WTC11 (cell line): ENCODE results near the gene PYGB. TPM values are rescaled to one million over a fixed set of nuclear protein-coding genes. Genes with fewer than 3 reads are reported as not detected.

Experiments
- ATAC-seq: fragments of 200-7000 bp; cut with Tn5 transposase; 2 replicates; pipeline ENCODE4 v1.10.0; 2021; ENCODE audit warnings: mild to moderate bottlenecking, moderate library complexity
- CTCF ChIA-PET: fragments of 300-600 bp; sonication (Branson Sonifier 250); formaldehyde crosslinking; loops from one replicate; lab custom pipeline; 2021; ENCODE audit warnings: antibody characterized with exemption; lab: Charles Lee
- POLR2A ChIA-PET: fragments of 350-600 bp; sonication (Branson Sonifier 250); formaldehyde crosslinking; loops from one replicate; lab custom pipeline; 2021; ENCODE audit warnings: antibody characterized with exemption; lab: Charles Lee
- DNase-seq: peaks from one replicate; pipeline ENCODE4 v3.0.0; 2021; ENCODE audit warnings: low spot score
- H3K27ac Mint-ChIP-seq: 2 replicates; pipeline ENCODE4 v1.8.0; 2021; ENCODE audit warnings: mixed read lengths
- H3K27me3 Mint-ChIP-seq: 2 replicates; pipeline ENCODE4 v1.8.0; 2021; ENCODE audit warnings: low read depth, mild to moderate bottlenecking, moderate library complexity, mixed read lengths
- H3K36me3 Mint-ChIP-seq: 2 replicates; pipeline ENCODE4 v1.8.0; 2021; ENCODE audit warnings: mixed read lengths
- H3K4me1 Mint-ChIP-seq: 2 replicates; pipeline ENCODE4 v1.8.0; 2022; ENCODE audit warnings: mixed read lengths
- H3K4me3 Mint-ChIP-seq: 2 replicates; pipeline ENCODE4 v1.8.0; 2021; ENCODE audit warnings: mild to moderate bottlenecking, moderate library complexity, mixed read lengths
- H3K9me3 Mint-ChIP-seq: 2 replicates; pipeline ENCODE4 v1.8.0; 2021; ENCODE audit warnings: mixed read lengths
- ETV6 ChIP-seq: sonication (generic); formaldehyde crosslinking; IDR thresholded peaks from 2 replicates; pipeline ENCODE4 v1.8.1; 2022; ENCODE audit warnings: mild to moderate bottlenecking, missing genetic modification reagents
- GABPB1 ChIP-seq: sonication (generic); formaldehyde crosslinking; IDR thresholded peaks from 2 replicates; pipeline ENCODE4 v1.8.1; 2023; ENCODE audit warnings: mild to moderate bottlenecking, missing genetic modification reagents
- NR1H2 ChIP-seq: sonication (generic); formaldehyde crosslinking; IDR thresholded peaks from 2 replicates; pipeline ENCODE4 v1.9.0; 2021; ENCODE audit warnings: mild to moderate bottlenecking, moderate library complexity, missing genetic modification reagents
- RELA ChIP-seq: sonication (generic); formaldehyde crosslinking; IDR thresholded peaks from 2 replicates; pipeline ENCODE4 v1.8.1; 2022; ENCODE audit warnings: missing genetic modification reagents, mild to moderate bottlenecking, borderline replicate concordance
- ZNF423 ChIP-seq: fragments of 250-450 bp; sonication (Bioruptor Pico); IDR thresholded peaks from 2 replicates; pipeline ENCODE4 v2.1.2; 2022; ENCODE audit warnings: mild to moderate bottlenecking, moderate library complexity
- total RNA-seq: library from RNA; stranded (reverse); gene quantifications from 3 replicates; pipeline ENCODE4 v1.2.3, GENCODE V29; 2021
- TF ChIP-seq, protein P1 (sequence below): fragments of 250-450 bp; sonication (Bioruptor Pico); IDR thresholded peaks from 2 replicates; pipeline ENCODE4 v1.8.0; 2021; ENCODE audit warnings: mild to moderate bottlenecking
- TF ChIP-seq, protein P2 (sequence below): fragments of 200-600 bp; IDR thresholded peaks from 2 replicates; pipeline ENCODE4 v1.8.0; 2022; ENCODE audit warnings: antibody characterized with exemption
- TF ChIP-seq, protein P3 (sequence below): sonication (generic); formaldehyde crosslinking; IDR thresholded peaks from 2 replicates; pipeline ENCODE4 v1.8.0; 2023; ENCODE audit warnings: mild to moderate bottlenecking, missing genetic modification reagents
- TF ChIP-seq, protein P4 (sequence below): sonication (generic); formaldehyde crosslinking; IDR thresholded peaks from 2 replicates; pipeline ENCODE4 v1.8.1; 2022; ENCODE audit warnings: low read depth, mild to moderate bottlenecking, moderate library complexity, missing genetic modification reagents, borderline replicate concordance
- TF ChIP-seq, protein P5 (sequence below): sonication (generic); formaldehyde crosslinking; IDR thresholded peaks from 2 replicates; pipeline ENCODE4 v1.8.1; 2023; ENCODE audit warnings: mild to moderate bottlenecking, missing genetic modification reagents, moderate library complexity
- TF ChIP-seq, protein P6 (sequence below): fragments of 250-450 bp; sonication (Bioruptor Pico); conservative IDR thresholded peaks from 2 replicates; pipeline ENCODE4 v1.9.0; 2021; ENCODE audit warnings: mild to moderate bottlenecking
- TF ChIP-seq, protein P7 (sequence below): sonication (generic); formaldehyde crosslinking; IDR thresholded peaks from 2 replicates; pipeline ENCODE4 v1.8.1; 2023; ENCODE audit warnings: mild to moderate bottlenecking, moderate library complexity, missing genetic modification reagents

Gene PYGB
- total RNA-seq, 1 experiment from 2014 or later, result 48.5 TPM

DNA sequence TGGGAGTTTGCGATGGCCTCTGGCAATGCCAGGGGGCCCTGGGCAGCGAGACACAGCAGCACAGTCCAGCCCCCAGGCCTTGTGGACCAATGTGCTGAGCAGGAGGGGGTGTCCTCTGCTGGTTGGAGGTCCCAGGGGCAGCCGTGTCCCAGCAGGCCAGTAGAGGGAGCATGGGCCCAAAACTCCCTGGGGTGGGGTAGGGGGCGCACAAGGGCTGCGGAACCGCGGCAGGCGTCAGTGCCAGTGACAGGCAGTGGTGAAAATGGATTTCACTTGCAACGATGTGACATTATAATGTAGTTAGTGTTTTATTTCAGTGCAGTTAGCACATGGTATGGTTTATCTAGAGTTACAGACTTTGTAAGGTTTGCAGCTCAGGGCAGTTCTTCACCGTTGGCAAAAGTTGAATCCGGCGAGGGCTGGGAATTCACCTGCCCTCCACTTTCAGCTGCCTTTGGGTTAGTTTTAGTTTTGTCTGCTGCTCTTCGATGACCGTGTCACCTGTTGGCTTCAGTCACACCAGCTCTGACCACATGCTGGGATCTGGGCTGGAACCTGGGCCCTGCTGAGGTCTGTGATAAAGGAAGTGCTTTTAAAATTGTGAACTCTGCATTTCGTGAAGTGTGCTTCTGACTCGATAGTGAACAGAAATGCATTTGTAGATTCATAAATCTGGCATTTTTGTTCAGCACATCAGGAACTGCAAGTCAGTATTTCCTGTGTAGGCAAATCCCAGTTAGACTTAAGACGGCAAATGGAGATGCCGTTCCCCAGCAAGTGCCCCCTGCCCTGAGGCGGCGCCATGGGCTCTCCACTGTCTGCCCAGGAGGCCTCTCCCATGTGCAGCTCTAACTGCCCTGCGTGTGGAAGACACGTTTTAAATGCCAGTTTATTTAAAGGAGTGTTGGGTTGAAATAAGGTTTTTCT lies 46.8 kb downstream of the PYGB start:
- Mint-ChIP-seq H3K4me3 (no peak overlapping the region), H3K4me1 (peaks cover 28% of the 10 kb centered on the region), H3K27me3 (no peaks in the 10 kb centered on the region), H3K27ac (no peak overlapping the region), H3K36me3 (peaks cover 3% of the 10 kb centered on the region; the same call in 1 of the 2 replicates), H3K9me3 (no peaks in the 10 kb centered on the region)
- peak; percentile 85 for DNase-seq
- POLR2A ChIA-PET, result interaction anchor here (0.8 to 1.6 kb wide), 2 partner anchors 47 to 113 kb away, joined by 3 to 5 read pairs; partner anchors contain the start of genes GINS1 and PYGB
- TF ChIP-seq ETV6 (CRISPR knock-in tag) (0 out of 2 replicates have a peak, but pooled peaks have one; percentile 30), GABPB1 (CRISPR knock-in tag) (peak; percentile 70; the same call in 1 of the 2 replicates), RELA (CRISPR knock-in tag) (no peak), ZNF423 (peak; percentile 79)
- TF ChIP-seq, protein P1, sequence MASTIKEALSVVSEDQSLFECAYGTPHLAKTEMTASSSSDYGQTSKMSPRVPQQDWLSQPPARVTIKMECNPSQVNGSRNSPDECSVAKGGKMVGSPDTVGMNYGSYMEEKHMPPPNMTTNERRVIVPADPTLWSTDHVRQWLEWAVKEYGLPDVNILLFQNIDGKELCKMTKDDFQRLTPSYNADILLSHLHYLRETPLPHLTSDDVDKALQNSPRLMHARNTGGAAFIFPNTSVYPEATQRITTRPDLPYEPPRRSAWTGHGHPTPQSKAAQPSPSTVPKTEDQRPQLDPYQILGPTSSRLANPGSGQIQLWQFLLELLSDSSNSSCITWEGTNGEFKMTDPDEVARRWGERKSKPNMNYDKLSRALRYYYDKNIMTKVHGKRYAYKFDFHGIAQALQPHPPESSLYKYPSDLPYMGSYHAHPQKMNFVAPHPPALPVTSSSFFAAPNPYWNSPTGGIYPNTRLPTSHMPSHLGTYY, result no peak
- TF ChIP-seq, protein P2, sequence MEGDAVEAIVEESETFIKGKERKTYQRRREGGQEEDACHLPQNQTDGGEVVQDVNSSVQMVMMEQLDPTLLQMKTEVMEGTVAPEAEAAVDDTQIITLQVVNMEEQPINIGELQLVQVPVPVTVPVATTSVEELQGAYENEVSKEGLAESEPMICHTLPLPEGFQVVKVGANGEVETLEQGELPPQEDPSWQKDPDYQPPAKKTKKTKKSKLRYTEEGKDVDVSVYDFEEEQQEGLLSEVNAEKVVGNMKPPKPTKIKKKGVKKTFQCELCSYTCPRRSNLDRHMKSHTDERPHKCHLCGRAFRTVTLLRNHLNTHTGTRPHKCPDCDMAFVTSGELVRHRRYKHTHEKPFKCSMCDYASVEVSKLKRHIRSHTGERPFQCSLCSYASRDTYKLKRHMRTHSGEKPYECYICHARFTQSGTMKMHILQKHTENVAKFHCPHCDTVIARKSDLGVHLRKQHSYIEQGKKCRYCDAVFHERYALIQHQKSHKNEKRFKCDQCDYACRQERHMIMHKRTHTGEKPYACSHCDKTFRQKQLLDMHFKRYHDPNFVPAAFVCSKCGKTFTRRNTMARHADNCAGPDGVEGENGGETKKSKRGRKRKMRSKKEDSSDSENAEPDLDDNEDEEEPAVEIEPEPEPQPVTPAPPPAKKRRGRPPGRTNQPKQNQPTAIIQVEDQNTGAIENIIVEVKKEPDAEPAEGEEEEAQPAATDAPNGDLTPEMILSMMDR, result peak; percentile 56
- TF ChIP-seq, protein P3, sequence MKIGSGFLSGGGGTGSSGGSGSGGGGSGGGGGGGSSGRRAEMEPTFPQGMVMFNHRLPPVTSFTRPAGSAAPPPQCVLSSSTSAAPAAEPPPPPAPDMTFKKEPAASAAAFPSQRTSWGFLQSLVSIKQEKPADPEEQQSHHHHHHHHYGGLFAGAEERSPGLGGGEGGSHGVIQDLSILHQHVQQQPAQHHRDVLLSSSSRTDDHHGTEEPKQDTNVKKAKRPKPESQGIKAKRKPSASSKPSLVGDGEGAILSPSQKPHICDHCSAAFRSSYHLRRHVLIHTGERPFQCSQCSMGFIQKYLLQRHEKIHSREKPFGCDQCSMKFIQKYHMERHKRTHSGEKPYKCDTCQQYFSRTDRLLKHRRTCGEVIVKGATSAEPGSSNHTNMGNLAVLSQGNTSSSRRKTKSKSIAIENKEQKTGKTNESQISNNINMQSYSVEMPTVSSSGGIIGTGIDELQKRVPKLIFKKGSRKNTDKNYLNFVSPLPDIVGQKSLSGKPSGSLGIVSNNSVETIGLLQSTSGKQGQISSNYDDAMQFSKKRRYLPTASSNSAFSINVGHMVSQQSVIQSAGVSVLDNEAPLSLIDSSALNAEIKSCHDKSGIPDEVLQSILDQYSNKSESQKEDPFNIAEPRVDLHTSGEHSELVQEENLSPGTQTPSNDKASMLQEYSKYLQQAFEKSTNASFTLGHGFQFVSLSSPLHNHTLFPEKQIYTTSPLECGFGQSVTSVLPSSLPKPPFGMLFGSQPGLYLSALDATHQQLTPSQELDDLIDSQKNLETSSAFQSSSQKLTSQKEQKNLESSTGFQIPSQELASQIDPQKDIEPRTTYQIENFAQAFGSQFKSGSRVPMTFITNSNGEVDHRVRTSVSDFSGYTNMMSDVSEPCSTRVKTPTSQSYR (CRISPR knock-in tag), result 0 out of 2 replicates have a peak, but pooled peaks have one; percentile 27
- TF ChIP-seq, protein P4, sequence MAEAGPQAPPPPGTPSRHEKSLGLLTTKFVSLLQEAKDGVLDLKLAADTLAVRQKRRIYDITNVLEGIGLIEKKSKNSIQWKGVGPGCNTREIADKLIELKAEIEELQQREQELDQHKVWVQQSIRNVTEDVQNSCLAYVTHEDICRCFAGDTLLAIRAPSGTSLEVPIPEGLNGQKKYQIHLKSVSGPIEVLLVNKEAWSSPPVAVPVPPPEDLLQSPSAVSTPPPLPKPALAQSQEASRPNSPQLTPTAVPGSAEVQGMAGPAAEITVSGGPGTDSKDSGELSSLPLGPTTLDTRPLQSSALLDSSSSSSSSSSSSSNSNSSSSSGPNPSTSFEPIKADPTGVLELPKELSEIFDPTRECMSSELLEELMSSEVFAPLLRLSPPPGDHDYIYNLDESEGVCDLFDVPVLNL, result no peak
- CTCF ChIA-PET, result interaction anchor here (0.6 to 5.1 kb wide), 14 partner anchors 12 to 202 kb away, joined by 3 to 78 read pairs (median 4); partner anchors contain the start of genes ABHD12 and GINS1
- peak; percentile 83 for ATAC-seq

DNA sequence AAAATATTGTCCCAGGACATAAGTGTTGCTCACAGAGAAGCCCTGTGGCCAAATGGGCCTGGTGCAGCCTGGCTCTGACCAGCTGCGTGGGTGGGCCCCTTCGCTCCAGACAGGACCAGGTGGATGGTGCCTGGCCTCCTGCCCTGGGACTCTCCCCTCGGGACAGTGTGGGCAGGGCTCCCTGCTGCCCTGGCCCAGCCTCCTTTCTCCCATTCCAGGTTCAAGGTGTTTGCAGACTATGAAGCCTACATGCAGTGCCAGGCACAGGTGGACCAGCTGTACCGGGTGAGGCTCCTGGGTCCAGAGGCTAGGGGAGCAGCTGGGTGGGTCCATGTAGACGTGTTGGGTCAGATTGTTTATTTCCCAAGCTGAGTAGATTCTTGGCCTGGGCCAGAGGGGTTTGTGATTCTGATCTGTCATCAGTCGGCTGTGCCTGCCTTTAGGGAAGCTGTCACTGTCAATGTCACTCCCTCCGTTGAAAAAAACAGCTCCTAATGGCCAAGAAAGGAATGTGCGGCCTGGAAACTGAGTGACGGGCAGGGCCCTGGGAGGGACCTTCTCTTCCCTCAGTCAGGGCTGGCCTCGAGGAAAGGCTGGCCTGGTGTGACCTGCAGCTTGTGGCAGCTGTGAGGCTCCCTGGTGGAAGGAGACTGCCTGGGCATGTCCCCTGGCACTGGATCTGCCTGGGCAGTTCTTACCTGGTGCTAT lies 47.7 kb downstream of the PYGB start:
- no peak overlapping the region for H3K4me3 Mint-ChIP-seq
- peaks cover 3% of the 10 kb centered on the region; the same call in 1 of the 2 replicates for H3K36me3 Mint-ChIP-seq
- H3K27me3 Mint-ChIP-seq, result no peaks in the 10 kb centered on the region
- H3K9me3 Mint-ChIP-seq, result no peaks in the 10 kb centered on the region
- H3K4me1 Mint-ChIP-seq, result peaks cover 28% of the 10 kb centered on the region
- TF ChIP-seq, protein P5, sequence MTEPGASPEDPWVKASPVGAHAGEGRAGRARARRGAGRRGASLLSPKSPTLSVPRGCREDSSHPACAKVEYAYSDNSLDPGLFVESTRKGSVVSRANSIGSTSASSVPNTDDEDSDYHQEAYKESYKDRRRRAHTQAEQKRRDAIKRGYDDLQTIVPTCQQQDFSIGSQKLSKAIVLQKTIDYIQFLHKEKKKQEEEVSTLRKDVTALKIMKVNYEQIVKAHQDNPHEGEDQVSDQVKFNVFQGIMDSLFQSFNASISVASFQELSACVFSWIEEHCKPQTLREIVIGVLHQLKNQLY, result no peak
- TF ChIP-seq, protein P6, sequence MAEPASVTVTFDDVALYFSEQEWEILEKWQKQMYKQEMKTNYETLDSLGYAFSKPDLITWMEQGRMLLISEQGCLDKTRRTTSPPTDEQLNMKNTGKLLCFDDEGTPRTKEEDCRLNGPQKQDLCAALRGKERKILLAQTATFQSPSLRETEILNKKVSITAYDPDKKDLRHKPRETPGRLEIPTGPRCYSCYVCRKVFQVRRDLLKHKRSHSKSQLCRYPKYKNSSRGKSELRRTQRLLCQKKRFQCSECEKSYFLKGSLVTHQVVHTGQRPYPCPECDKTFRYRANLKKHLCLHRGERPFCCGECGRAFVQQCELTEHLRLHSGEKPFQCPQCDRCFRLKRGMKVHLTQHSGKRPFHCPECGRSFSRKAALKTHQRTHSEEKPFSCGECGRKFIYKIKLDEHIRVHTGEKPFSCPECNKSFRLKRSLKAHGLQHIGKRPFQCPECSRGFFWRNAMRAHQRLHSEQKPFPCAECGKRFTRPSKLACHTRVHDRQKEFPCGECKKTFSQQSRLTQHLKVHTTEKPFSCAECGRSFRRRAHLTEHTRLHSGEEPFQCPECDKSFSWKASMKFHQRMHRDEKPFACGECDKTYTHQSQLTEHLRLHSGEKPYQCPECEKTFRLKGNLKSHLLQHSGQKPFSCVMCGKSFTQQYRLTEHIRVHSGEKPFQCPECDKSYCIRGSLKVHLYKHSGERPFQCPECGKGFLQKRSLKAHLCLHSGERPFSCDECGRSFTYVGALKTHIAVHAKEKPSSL, result no peak
- TF ChIP-seq, protein P2, result no peak
- TF ChIP-seq NR1H2 (CRISPR knock-in tag), result no peak
- TF ChIP-seq, protein P4, result no peak
- TF ChIP-seq, protein P7, sequence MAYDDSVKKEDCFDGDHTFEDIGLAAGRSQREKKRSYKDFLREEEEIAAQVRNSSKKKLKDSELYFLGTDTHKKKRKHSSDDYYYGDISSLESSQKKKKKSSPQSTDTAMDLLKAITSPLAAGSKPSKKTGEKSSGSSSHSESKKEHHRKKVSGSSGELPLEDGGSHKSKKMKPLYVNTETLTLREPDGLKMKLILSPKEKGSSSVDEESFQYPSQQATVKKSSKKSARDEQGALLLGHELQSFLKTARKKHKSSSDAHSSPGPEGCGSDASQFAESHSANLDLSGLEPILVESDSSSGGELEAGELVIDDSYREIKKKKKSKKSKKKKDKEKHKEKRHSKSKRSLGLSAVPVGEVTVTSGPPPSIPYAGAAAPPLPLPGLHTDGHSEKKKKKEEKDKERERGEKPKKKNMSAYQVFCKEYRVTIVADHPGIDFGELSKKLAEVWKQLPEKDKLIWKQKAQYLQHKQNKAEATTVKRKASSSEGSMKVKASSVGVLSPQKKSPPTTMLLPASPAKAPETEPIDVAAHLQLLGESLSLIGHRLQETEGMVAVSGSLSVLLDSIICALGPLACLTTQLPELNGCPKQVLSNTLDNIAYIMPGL, result no peak
- TF ChIP-seq, all 79 proteins: peak for 0
- no peak for DNase-seq
- ChIA-PET POLR2A (interaction anchor here (1.6 kb wide), 1 partner anchor 48 kb away, joined by 5 read pairs; the partner anchor contains the start of gene PYGB), CTCF (interaction anchor here (0.6 to 5.1 kb wide), 26 partner anchors 12 to 286 kb away, joined by 3 to 78 read pairs (median 4); partner anchors contain the start of genes ABHD12, GINS1 and PYGB)
- peak overlapping the region; percentile 57; the same call in 1 of the 2 replicates for H3K27ac Mint-ChIP-seq
- no peak; the same call in 1 of the 2 replicates for ATAC-seq
